Measurements from ENCODE around the gene CTTN.

CTTN gene

GRCh38 chr11:70458736-70459135, 60.4 kb downstream of the CTTN start:
- no peak for TF ChIP-seq CTCF (IDR thresholded peaks at IDR 0.05; ENCODE audit: low read depth, low read length)
- H3K4me3 ChIP-seq (ENCODE audit: low read depth, low read length), result no peak overlapping the region

GRCh38 chr11:70460111-70460510, 61.8 kb downstream of the CTTN start:
- no peak for TF ChIP-seq CTCF (IDR thresholded peaks at IDR 0.05; ENCODE audit: low read depth, low read length)
- no peak overlapping the region for H3K4me3 ChIP-seq (ENCODE audit: low read depth, low read length)

GRCh38 chr11:70460964-70461363, 62.6 kb downstream of the CTTN start:
- no peak overlapping the region for H3K4me3 ChIP-seq (ENCODE audit: low read depth, low read length)
- TF ChIP-seq CTCF (IDR thresholded peaks at IDR 0.05; ENCODE audit: low read depth, low read length), result no peak

- no peak for TF ChIP-seq CTCF (IDR thresholded peaks at IDR 0.05; ENCODE audit: low read depth, low read length)
- H3K4me3 ChIP-seq (ENCODE audit: low read depth, low read length), result no peak overlapping the region
These were observed 64.6 kb downstream of the CTTN start for GRCh38 chr11:70462818-70463477.

GRCh38 chr11:70463478-70464255, 65.3 kb downstream of the CTTN start:
- TF ChIP-seq CTCF (IDR thresholded peaks at IDR 0.05; ENCODE audit: low read depth, low read length), result no peak
- H3K4me3 ChIP-seq (ENCODE audit: low read depth, low read length), result no peak overlapping the region

GRCh38 chr11:70464509-70465361, 66.4 kb downstream of the CTTN start:
- H3K4me3 ChIP-seq (ENCODE audit: low read depth, low read length), result no peak overlapping the region
- TF ChIP-seq CTCF (IDR thresholded peaks at IDR 0.05; ENCODE audit: low read depth, low read length), result no peak

All from WI38 (cell line).